LNCaP clone FGC (cell line): ENCODE data around the gene SCAP.

Source experiments
- DNase-seq: peaks from one replicate; pipeline ENCODE4 v3.0.0-alpha.2; 2011; ENCODE audit warnings: low read depth
- H3K4me3 ChIP-seq: 2 replicates; pipeline ENCODE4 v1.5.1; 2011; ENCODE audit warnings: mild to moderate bottlenecking, low read depth, low read length, control low read depth
- TF ChIP-seq, protein P1 (sequence below): IDR thresholded peaks from 2 replicates; pipeline ENCODE4 v1.5.1; 2012; ENCODE audit warnings: mild to moderate bottlenecking; ENCODE audit not compliant: control insufficient read depth, insufficient read depth; ENCODE audit errors: extremely low read depth

Gene SCAP

DNA sequence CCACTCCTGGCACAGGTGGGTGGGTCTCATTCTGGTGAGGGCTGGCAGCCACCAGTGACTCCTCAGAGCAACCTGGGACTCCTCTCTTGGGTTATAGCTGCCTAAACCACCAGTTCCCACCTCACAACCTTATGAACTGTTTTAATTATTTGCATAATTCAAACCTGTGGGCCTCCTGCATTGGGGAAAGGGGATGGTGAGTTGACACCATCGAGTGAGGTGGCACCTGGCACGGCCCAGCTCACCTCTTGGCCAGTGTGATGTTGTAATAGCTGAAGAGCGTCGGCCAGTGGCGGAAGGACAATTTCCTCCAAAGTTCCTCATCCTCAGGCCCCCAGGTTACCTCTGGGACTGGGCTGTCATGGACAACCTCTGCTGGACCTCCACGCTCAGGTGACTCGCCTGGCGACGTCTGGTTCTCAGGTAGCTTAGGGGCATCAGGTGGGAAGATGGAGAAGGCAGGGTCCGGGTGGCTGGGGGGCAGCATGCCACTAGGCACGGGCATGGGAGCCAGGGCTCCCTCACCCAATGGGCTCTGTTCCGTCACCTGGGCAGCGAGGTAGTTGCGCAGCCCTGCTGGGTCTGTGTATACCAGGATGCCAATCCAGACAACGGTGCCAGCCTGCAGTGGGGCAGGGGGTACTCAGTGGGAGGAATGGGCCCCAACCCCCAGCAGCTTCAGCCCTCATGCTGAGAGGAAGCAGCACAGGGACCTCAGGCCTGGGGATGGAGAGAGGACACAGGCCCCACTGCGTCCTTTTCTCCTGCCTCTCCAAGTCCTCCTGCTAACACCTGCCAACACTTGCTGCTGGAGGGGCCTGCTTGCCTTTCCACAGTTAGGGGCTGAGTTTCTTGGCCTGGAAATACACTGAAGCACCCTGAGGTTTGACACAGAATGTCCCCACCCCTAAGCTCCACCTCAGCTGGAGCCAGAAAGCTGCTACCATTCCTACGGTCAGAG, 56.4 kb downstream of the SCAP start:
- no peak for DNase-seq
- TF ChIP-seq, protein P1, sequence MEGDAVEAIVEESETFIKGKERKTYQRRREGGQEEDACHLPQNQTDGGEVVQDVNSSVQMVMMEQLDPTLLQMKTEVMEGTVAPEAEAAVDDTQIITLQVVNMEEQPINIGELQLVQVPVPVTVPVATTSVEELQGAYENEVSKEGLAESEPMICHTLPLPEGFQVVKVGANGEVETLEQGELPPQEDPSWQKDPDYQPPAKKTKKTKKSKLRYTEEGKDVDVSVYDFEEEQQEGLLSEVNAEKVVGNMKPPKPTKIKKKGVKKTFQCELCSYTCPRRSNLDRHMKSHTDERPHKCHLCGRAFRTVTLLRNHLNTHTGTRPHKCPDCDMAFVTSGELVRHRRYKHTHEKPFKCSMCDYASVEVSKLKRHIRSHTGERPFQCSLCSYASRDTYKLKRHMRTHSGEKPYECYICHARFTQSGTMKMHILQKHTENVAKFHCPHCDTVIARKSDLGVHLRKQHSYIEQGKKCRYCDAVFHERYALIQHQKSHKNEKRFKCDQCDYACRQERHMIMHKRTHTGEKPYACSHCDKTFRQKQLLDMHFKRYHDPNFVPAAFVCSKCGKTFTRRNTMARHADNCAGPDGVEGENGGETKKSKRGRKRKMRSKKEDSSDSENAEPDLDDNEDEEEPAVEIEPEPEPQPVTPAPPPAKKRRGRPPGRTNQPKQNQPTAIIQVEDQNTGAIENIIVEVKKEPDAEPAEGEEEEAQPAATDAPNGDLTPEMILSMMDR: no peak
- H3K4me3 ChIP-seq: no peak overlapping the region

DNA sequence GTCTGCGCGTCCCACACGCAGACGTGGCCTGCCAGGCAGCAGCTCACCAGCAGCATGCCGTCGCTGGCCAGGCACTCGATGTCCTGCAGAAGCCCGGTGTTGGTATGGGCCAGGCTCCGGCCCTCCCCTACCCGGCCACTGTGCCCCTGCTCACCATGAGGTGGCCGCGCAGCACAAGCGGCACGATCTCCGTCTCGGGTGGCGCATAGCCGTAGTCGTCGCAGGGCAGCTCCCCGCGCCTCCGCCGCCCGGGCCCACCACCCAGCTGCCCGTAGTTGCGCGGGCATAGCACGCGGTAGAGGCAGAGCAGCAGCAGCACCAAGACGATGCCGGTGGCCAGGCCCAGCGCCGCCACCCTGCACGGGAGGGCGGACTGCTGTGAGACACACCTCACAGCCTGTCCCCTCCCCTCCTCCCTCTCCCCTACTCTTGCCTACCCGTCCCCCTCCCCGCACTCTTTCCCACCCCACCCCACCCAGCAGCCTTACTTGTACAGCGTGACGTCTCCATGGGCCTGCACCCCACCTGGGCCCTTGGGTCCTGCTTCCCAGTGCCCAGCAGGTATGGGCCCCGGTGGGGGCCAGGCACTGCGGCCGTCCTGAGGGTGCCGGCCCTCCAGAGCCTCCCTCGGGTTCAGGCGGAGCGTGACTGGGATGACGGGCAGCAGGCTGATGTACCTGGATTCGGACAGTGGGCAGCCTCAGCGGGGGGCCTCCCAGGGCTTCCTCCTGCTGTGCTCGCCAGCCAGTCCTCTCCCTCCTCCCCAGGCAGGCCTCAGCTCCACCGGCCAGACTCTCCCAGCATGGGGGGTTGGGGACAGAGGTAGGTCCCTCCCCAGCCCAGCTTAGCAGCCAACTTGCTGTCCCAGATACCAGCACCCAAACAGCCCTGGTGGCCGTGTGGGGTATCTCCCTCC, 57.3 kb downstream of the SCAP start:
- H3K4me3 ChIP-seq: no peak overlapping the region
- TF ChIP-seq, protein P1: no peak
- no peak for DNase-seq

GRCh38 chr3:47416041-47416440, 59.7 kb downstream of the SCAP start:
- TF ChIP-seq, protein P1: no peak
- no peak overlapping the region for H3K4me3 ChIP-seq
- no peak for DNase-seq

GRCh38 chr3:47414666-47415587, 60.8 kb downstream of the SCAP start:
- TF ChIP-seq, protein P1: no peak
- no peak for DNase-seq
- H3K4me3 ChIP-seq: no peak overlapping the region

DNA sequence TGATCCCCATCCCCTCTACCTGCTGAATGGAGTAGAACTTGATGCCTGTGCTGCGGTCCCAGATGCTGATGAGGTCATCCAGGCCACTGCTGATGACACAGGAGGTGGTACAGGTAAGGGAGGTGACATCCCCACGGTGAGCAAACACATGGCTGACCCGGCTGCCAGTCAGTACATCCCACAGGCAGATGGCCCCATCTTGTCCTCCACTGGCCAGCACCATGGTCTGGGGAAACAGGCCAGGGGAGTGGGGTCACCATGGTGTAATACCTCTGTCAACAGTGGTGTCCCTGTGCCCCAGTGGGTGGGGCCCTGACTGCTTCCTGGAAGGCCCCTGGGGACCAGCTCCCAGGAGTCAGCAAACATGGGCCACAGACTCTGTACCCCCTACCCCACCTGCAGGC, 61.6 kb downstream of the SCAP start:
- no peak for DNase-seq
- no peak overlapping the region for H3K4me3 ChIP-seq
- TF ChIP-seq, protein P1: no peak

DNA sequence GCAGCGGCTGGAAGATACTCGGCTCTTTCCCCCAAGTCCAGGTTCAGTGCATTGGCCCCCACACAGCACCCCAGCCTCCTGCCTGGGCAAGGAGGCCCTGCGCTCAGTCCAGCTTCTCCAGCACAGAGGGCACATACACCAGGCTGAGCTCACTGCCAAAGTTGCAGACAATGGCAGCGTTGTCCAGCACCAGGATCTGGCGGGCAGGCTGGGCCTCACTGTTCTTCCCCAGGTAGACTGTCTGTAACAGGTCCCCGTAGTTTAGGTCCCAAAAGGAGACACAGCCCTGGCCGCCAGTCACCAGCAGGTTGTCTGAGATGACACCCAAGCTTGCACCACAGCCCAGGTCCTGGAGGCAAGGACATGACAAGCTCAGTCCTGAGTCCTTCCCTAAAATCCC, 62.0 kb downstream of the SCAP start:
- DNase-seq: no peak
- TF ChIP-seq, protein P1: no peak
- H3K4me3 ChIP-seq: no peak overlapping the region
